ENCODE results near the gene CYP26A1. TPM values are rescaled to one million over a fixed set of nuclear protein-coding genes. Genes with fewer than 3 reads are reported as not detected.

Gene CYP26A1
- total RNA-seq, 1 experiment from 2014 or later = 2.2 TPM

DNA sequence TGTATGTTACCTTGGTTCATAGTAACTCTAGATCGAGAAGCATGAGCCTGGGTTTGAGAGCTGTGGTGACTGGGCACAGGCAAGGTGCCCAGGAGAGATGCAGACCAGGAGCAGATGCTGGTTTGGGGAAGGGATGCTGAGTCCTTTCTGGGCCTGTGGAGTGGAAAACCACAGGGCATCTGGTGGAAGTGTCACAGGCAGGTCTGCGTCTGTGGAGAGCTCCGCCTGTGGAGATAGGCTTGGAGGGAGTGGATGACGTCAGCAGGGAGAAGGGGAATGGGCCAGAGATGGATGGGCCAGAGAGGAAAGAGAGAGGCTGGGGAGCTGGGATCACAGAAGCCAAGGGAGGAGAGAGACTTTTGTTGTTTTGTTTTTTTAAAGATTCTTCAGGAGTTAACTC, 14.8 kb downstream of the CYP26A1 start:
- Histone ChIP-seq H3K9me2 (ENCODE audit: insufficient read depth) (no peaks in the 10 kb centered on the region), H3K4me3 (no peak overlapping the region), H4K20me1 (ENCODE audit: insufficient read depth) (no peaks in the 10 kb centered on the region), H3K9me3 (ENCODE audit: insufficient read depth, low read depth) (no peaks in the 10 kb centered on the region), H2AFZ (no peak overlapping the region), H3K36me3 (ENCODE audit: low read depth) (no peaks in the 10 kb centered on the region), H3K4me1 (replicated peaks; ENCODE audit: insufficient read depth) (no peaks in the 10 kb centered on the region; the same call in 1 of the 2 replicates), H3K27ac (no peak overlapping the region), H3F3A (ENCODE audit: insufficient read depth, low read depth) (no peaks in the 10 kb centered on the region), H3K79me2 (ENCODE audit: low read depth) (no peaks in the 10 kb centered on the region), H3K27me3 (ENCODE audit: insufficient read depth, low read depth) (no peaks in the 10 kb centered on the region), H3K4me2 (no peak overlapping the region)
- DNase-seq = no peak
- BruUV-seq (replicated peaks) = no TSS peak
- CTCF ChIA-PET = no interaction called here
- TF ChIP-seq, protein P1, sequence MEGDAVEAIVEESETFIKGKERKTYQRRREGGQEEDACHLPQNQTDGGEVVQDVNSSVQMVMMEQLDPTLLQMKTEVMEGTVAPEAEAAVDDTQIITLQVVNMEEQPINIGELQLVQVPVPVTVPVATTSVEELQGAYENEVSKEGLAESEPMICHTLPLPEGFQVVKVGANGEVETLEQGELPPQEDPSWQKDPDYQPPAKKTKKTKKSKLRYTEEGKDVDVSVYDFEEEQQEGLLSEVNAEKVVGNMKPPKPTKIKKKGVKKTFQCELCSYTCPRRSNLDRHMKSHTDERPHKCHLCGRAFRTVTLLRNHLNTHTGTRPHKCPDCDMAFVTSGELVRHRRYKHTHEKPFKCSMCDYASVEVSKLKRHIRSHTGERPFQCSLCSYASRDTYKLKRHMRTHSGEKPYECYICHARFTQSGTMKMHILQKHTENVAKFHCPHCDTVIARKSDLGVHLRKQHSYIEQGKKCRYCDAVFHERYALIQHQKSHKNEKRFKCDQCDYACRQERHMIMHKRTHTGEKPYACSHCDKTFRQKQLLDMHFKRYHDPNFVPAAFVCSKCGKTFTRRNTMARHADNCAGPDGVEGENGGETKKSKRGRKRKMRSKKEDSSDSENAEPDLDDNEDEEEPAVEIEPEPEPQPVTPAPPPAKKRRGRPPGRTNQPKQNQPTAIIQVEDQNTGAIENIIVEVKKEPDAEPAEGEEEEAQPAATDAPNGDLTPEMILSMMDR (conservative IDR thresholded peaks at IDR 0.05) = no peak
- TF ChIP-seq EZH2 (IDR thresholded peaks at IDR 0.05; ENCODE audit: low read depth) = no peak
- POLR2A ChIA-PET (ENCODE audit: unreplicated experiment) = no interaction called here
- intact Hi-C loops (cut with micrococcal nuclease; ENCODE audit: unreplicated experiment) = no loop called here

DNA sequence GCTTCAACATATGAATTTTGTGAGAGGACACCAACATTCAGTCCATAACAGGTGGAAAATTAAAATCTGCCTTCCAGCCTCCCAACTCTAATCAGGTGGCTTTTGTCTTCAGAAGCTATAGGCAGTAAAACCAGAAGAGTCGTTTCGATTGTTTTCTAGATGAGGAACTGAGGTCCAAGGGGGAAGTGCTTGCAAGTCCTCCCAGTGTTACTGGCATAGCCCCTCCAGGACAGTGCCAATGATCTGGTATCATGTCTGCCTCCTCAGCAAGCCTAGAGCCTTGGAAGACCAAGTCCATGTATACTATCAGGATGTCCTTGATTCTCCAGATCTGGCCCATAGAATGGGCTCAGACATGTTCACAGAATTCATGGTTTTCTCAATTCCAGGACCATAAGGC, 16.9 kb downstream of the CYP26A1 start:
- no peaks in the 10 kb centered on the region for H3K27me3 ChIP-seq (ENCODE audit: insufficient read depth, low read depth)
- no peaks in the 10 kb centered on the region for H3K4me1 ChIP-seq (replicated peaks; ENCODE audit: insufficient read depth)
- TF ChIP-seq, protein P1 (conservative IDR thresholded peaks at IDR 0.05) = no peak
- TF ChIP-seq EZH2 (IDR thresholded peaks at IDR 0.05; ENCODE audit: low read depth) = no peak
- no peaks in the 10 kb centered on the region for H3F3A ChIP-seq (ENCODE audit: insufficient read depth, low read depth)
- H3K9me3 ChIP-seq (ENCODE audit: insufficient read depth, low read depth) = no peaks in the 10 kb centered on the region
- BruUV-seq (replicated peaks) = no TSS peak
- POLR2A ChIA-PET (ENCODE audit: unreplicated experiment) = no interaction called here
- no peaks in the 10 kb centered on the region for H3K36me3 ChIP-seq (ENCODE audit: low read depth)
- no peaks in the 10 kb centered on the region for H3K9me2 ChIP-seq (ENCODE audit: insufficient read depth)
- no peaks in the 10 kb centered on the region for H3K79me2 ChIP-seq (ENCODE audit: low read depth)
- H3K4me2 ChIP-seq = no peak overlapping the region
- no peak overlapping the region for H2AFZ ChIP-seq
- no peak overlapping the region for H3K27ac ChIP-seq
- intact Hi-C loops (cut with micrococcal nuclease; ENCODE audit: unreplicated experiment) = no loop called here
- no peak overlapping the region for H3K4me3 ChIP-seq
- CTCF ChIA-PET = no interaction called here
- H4K20me1 ChIP-seq (ENCODE audit: insufficient read depth) = no peaks in the 10 kb centered on the region
- no peak for DNase-seq

DNA sequence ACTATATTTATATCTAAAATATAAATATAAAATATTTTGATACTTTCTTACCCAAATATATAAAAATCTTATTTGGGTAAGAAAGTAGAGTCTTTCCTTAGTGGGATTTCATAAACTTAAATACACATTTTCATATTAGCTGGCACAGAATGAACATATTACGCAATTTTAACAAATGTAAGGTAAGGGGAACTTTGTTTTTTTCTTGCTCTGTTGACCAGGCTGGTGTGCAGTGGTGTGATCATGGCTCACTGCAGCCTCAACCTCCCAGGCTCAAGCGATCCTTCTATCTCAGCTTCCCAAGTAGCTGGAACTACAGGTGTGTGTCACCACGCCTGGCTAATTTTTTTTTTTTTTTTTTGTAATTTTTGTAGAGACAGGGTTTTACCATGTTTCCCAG, 18.3 kb downstream of the CYP26A1 start:
- intact Hi-C loops (cut with micrococcal nuclease; ENCODE audit: unreplicated experiment) = no loop called here
- Histone ChIP-seq H2AFZ (no peak overlapping the region), H3K27ac (no peak overlapping the region), H3K9me2 (ENCODE audit: insufficient read depth) (no peaks in the 10 kb centered on the region), H3K27me3 (ENCODE audit: insufficient read depth, low read depth) (no peaks in the 10 kb centered on the region), H3K4me1 (replicated peaks; ENCODE audit: insufficient read depth) (no peaks in the 10 kb centered on the region), H3K4me3 (no peak overlapping the region), H4K20me1 (ENCODE audit: insufficient read depth) (no peaks in the 10 kb centered on the region), H3K9me3 (ENCODE audit: insufficient read depth, low read depth) (no peaks in the 10 kb centered on the region), H3F3A (ENCODE audit: insufficient read depth, low read depth) (no peaks in the 10 kb centered on the region), H3K4me2 (no peak overlapping the region), H3K79me2 (ENCODE audit: low read depth) (no peaks in the 10 kb centered on the region), H3K36me3 (ENCODE audit: low read depth) (no peaks in the 10 kb centered on the region)
- POLR2A ChIA-PET (ENCODE audit: unreplicated experiment) = no interaction called here
- TF ChIP-seq, protein P1 (conservative IDR thresholded peaks at IDR 0.05) = no peak
- TF ChIP-seq EZH2 (IDR thresholded peaks at IDR 0.05; ENCODE audit: low read depth) = no peak
- no TSS peak for BruUV-seq (replicated peaks)
- CTCF ChIA-PET = no interaction called here
- DNase-seq = no peak
